ENCODE results near the gene MTRF1L. TPM values are rescaled to one million over a fixed set of nuclear protein-coding genes. Genes with fewer than 3 reads are reported as not detected.

The MTRF1L gene
- total RNA-seq, 8 experiments from 2014 or later = 12.1 to 24.5 (median 20.3) TPM

DNA sequence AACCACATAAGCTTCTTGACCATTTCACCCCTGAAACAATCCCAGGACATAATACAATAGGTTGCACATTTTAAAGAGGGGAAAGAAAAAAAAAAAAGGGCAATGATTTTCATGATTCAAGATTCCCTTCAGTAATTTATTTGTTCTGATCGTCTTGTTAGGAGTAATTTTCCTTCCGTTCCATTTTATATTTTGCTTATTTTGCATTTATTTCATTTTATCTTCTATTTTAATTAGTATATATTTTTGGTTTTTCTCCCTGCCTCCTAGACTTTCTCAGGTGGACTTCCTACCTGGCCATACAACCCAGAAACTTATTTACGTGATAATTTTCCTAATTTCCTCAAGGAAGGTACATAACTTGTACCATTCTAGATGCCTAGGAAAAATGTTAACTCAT, 52.3 kb downstream of the MTRF1L start:
- Histone ChIP-seq H3K4me3 (no peak overlapping the region), H3K4me1 (replicated peaks in 1 of 2) (no peaks in the 10 kb centered on the region), H3K27ac (no peak overlapping the region)
- in situ Hi-C loops (cut with MboI; ENCODE audit: low pct_unique_long_range_greater_than_20kb in 2 of 9, low sequenced_read_pairs in 9 of 9, unreplicated experiment in 9 of 9) = loop anchor here in 1 of 9 experiments (10.0 kb wide), 1 partner anchor 205 kb away; no protein-coding TSS in a partner anchor
- WGBS, 10 experiments = 45 to 100% (median 88%) methylated on average over 2 to 3 of the region's 3 CpGs
- ATAC-seq (replicated peaks in 6 of 8) = no peak

DNA sequence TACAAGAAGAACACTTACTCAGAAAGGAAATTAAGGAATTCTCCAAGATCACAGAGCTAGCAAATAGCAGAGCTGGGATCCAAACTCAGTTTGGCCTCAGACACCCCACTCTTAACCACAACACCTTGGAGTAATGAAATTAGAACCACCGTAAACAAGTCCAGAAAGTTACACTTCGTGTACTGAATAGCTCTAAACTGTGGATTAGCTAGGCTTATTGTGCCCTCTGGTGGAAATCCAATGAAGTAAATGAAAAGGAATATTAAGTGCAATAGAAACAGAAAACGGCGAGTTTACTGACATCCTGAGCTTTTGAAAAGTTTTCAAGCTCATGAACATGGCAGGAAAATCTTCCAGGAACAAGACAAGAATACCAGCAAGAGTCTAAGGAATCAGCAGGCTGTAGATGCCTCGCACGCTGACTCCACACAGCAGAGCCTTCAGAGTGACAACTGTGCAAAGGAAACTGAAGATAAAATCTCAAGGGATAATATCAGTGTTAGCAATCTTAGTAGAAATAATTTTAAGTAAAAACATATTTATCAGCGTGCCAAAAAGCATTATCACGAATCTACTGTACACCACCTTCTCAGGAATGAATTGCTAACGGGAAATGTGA, 54.2 kb downstream of the MTRF1L start:
- WGBS, 10 experiments = 6 to 75% (median 27%) methylated on average over 1 to 9 of the region's 9 CpGs; no CpG with 5 or more reads in 1 of the 10 experiments
- Histone ChIP-seq H3K4me3 (no peak overlapping the region), H3K4me1 (replicated peaks in 1 of 2) (no peaks in the 10 kb centered on the region), H3K27ac (no peak overlapping the region)
- in situ Hi-C loops (cut with MboI; ENCODE audit: low pct_unique_long_range_greater_than_20kb in 2 of 9, low sequenced_read_pairs in 9 of 9, unreplicated experiment in 9 of 9) = loop anchor here in 4 of 9 experiments (10.0 to 25.0 kb wide), 3 partner anchors 186 to 211 kb away; partner anchors contain the start of gene VIP (in 2 of the 4)
- ATAC-seq (replicated peaks in 6 of 8) = peak; percentile 48 to 87 (median 68)

DNA sequence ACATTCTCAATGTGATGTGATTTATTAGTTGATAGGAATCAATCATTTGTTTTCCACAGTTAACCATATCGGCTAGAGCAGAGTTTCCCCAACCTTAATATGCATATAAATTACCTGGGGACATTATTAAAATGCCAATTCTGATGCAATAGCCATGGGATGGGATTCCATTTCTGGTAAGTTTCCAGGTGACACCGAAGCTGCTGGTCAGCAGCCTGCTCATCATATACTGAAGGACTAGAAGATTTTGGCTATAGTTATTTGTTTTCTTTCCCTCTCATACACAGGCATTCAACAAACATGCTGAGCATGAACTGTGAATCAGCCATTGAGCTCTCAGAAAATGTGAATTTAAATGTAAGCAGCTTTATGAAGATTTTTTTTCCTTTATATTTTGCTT, 55.5 kb downstream of the MTRF1L start:
- Histone ChIP-seq H3K27ac (no peak overlapping the region), H3K4me1 (replicated peaks in 1 of 2) (no peaks in the 10 kb centered on the region), H3K4me3 (no peak overlapping the region)
- in situ Hi-C loops (cut with MboI; ENCODE audit: low pct_unique_long_range_greater_than_20kb in 2 of 9, low sequenced_read_pairs in 9 of 9, unreplicated experiment in 9 of 9) = loop anchor here in 4 of 9 experiments (10.0 to 25.0 kb wide), 3 partner anchors 185 to 210 kb away; partner anchors contain the start of gene VIP (in 2 of the 4)
- ATAC-seq (replicated peaks in 6 of 8) = no peak
- WGBS, 10 experiments = 0 to 100% (median 40%) methylated on average over 1 to 2 of the region's 2 CpGs; no CpG with 5 or more reads in 1 of the 10 experiments

DNA sequence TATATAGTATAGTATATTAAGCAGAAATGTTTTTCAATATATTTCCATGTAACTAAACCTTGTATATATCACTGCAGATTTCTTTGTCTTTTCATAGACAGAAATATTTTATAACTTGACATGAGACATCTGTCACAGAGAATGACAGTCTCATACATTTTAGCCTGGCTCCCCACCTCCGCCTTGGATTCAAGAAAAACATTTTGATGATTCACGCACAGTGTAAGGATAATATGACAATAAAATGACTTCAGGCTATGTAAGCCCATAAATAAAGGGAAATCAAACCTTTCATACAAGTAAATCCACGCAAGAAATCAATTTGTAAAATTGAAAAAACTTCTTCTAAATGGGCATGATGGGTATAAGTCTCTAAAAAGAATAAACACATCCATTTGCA, 56.0 kb downstream of the MTRF1L start:
- H3K4me1 ChIP-seq (replicated peaks in 1 of 2) = no peaks in the 10 kb centered on the region
- no peak overlapping the region for H3K4me3 ChIP-seq
- 37 to 100% (median 87%) methylated on average over 2 to 3 of the region's 3 CpGs for WGBS, 10 experiments
- in situ Hi-C loops (cut with MboI; ENCODE audit: low pct_unique_long_range_greater_than_20kb in 2 of 9, low sequenced_read_pairs in 9 of 9, unreplicated experiment in 9 of 9) = loop anchor here in 4 of 9 experiments (10.0 to 25.0 kb wide), 3 partner anchors 184 to 209 kb away; partner anchors contain the start of gene VIP (in 2 of the 4)
- no peak overlapping the region for H3K27ac ChIP-seq
- no peak for ATAC-seq (replicated peaks in 6 of 8)

DNA sequence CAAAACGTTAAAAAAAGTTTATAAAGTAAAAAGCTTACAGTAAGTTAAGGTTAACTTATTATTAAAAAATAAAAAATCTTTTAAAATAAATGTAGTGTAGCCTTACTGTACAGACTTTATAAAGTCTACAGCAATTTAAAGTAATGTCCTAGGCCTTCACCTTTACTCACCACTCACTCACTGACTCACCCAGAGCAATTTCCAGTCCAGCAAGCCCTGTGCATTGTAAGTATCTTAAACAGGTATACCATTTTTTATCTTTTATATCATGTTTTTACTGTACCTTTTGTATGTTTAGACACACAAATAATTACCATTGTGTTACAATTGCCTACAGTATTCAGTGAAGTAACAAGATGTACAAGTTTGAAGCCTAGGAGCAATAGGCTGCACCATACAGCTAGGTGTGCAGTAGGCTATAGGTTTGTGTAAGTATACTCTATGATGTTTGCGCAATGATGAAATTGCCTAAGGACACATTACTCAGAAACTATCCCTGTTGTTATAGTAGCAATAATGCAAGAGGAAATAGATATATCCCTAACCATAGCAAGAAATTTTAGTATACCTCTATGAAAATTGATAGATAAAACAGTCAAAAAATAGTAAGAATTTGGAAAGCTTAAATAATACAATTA, 59.1 kb downstream of the MTRF1L start:
- WGBS, 10 experiments = 30 to 90% (median 67%) methylated on average over 1 to 2 of the region's 2 CpGs
- ATAC-seq (replicated peaks in 6 of 8) = no peak
- no peak overlapping the region for H3K4me3 ChIP-seq
- no peak overlapping the region for H3K27ac ChIP-seq
- H3K4me1 ChIP-seq (replicated peaks in 1 of 2) = no peaks in the 10 kb centered on the region
- in situ Hi-C loops (cut with MboI; ENCODE audit: low pct_unique_long_range_greater_than_20kb in 2 of 9, low sequenced_read_pairs in 9 of 9, unreplicated experiment in 9 of 9) = loop anchor here in 4 of 9 experiments (10.0 to 25.0 kb wide), 3 partner anchors 181 to 206 kb away; partner anchors contain the start of gene VIP (in 2 of the 4)

DNA sequence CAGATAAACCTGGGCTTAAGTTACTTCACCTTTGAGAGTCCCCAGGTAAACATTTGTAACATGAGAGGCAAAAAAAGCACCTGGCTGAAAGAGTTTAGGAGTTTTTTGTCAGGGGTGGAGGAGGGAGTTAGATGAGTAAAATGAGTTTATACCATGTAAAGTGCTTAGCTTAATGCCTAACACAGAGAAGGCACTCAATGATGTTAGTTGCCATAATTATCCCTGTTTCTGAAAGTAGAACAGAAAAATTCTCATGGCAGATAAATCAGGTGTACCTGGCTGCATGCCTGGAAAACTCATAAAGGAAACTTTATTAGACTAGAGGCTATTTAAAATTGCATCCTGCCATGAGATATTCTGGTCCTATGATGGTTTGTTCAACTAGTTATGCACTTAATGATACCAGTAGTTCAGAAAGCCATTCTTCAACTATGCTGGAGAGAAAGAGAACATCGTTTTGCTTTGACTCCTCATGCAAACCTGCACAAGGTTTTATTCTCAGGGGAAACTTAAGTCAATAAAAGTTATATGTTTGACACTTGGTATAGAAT, 60.1 kb downstream of the MTRF1L start:
- no peak for ATAC-seq (replicated peaks in 6 of 8)
- WGBS, 10 experiments = 0 to 100% (median 33%) methylated on average over 1 of the region's 1 CpG; no CpG with 5 or more reads in 3 of the 10 experiments
- Histone ChIP-seq H3K4me1 (replicated peaks in 1 of 2) (no peaks in the 10 kb centered on the region), H3K4me3 (no peak overlapping the region), H3K27ac (no peak overlapping the region)
- in situ Hi-C loops (cut with MboI; ENCODE audit: low pct_unique_long_range_greater_than_20kb in 2 of 9, low sequenced_read_pairs in 9 of 9, unreplicated experiment in 9 of 9) = loop anchor here in 4 of 9 experiments (10.0 to 25.0 kb wide), 3 partner anchors 180 to 205 kb away; partner anchors contain the start of gene VIP (in 2 of the 4)

DNA sequence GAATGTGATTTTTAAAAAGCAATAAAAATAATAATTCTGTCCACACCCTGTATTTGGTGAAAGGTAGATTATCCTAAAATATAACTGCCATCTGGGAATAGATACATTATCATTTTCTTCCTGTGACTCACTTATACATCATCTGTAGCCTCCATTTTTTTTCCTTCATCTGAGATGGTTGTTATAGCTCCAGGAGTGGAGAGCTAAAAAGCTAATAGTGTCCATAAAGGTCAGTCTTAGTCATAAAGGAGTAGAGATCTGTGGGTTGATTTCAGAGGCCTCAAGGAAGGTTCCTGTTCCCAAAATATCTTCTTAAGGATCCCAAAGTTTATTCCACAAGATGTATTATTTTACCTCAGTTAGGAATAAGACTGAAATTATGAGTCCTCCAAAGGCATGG, 60.8 kb downstream of the MTRF1L start:
- no peak for ATAC-seq (replicated peaks in 6 of 8)
- no peaks in the 10 kb centered on the region for H3K4me1 ChIP-seq (replicated peaks in 1 of 2)
- no peak overlapping the region for H3K4me3 ChIP-seq
- no peak overlapping the region for H3K27ac ChIP-seq
- in situ Hi-C loops (cut with MboI; ENCODE audit: low pct_unique_long_range_greater_than_20kb in 2 of 9, low sequenced_read_pairs in 9 of 9, unreplicated experiment in 9 of 9) = loop anchor here in 4 of 9 experiments (10.0 to 25.0 kb wide), 3 partner anchors 179 to 204 kb away; partner anchors contain the start of gene VIP (in 2 of the 4)

Other genes with a start within 250 kb of the MTRF1L start
- 10 to 100 TPM in 3 of 8 experiments, 1 to 10 TPM in 5; 3.4 to 38.0 (median 6.4) TPM for gene FBXO5, start 19.7 kb downstream of the MTRF1L start, total RNA-seq
- gene RGS17, start 128.6 kb upstream of the MTRF1L start, total RNA-seq = 10 to 100 TPM in 4 of 8 experiments, 1 to 10 TPM in 4; 1.2 to 20.0 (median 11.4) TPM